ENCODE measurements around the gene TMEM158. TPM values are rescaled to one million over a fixed set of nuclear protein-coding genes. Genes with fewer than 3 reads are reported as not detected.
A peak's percentile ranks its signal among the peaks of the same experiment; 100 is the strongest.

TMEM158 gene
- total and polyA plus RNA-seq, 7 donors = 0.60 to 12.2 (median 2.8) TPM

DNA sequence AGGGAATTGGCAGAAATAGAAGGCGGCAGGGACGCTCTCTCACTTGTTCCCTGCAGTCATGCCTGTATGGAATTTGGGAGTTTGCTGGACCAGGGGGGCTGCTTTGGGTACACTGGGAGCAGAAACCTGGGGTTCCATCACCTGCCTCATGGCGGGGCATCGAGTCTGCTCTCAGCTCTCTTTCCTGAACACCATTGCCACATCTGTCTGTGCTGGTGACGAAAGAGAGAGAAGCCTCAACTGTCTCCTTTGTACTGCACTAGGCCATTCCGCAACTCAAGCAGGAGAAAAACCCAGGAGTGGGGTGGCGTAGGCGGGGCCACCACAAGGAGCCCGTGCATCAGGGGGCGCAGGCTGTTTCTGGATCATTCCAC is 14.0 kb downstream of the TMEM158 start:
- Histone ChIP-seq H3K27ac (peak overlapping the region; percentile 44 to 85 (median 80)), H3K4me1 (peaks cover 0 to 57% (median 42%) of the 10 kb centered on the region in 4 donors), H3K9me3 (no peaks in the 10 kb centered on the region), H3K27me3 (no peaks in the 10 kb centered on the region), H3K4me3 (no peak overlapping the region), H3K36me3 (no peaks in the 10 kb centered on the region)
- TF ChIP-seq POLR2A (IDR thresholded peaks at IDR 0.05) = no peak
- no peak for TF ChIP-seq POLR2AphosphoS5 (IDR thresholded peaks at IDR 0.05)
- TF ChIP-seq, protein P1, sequence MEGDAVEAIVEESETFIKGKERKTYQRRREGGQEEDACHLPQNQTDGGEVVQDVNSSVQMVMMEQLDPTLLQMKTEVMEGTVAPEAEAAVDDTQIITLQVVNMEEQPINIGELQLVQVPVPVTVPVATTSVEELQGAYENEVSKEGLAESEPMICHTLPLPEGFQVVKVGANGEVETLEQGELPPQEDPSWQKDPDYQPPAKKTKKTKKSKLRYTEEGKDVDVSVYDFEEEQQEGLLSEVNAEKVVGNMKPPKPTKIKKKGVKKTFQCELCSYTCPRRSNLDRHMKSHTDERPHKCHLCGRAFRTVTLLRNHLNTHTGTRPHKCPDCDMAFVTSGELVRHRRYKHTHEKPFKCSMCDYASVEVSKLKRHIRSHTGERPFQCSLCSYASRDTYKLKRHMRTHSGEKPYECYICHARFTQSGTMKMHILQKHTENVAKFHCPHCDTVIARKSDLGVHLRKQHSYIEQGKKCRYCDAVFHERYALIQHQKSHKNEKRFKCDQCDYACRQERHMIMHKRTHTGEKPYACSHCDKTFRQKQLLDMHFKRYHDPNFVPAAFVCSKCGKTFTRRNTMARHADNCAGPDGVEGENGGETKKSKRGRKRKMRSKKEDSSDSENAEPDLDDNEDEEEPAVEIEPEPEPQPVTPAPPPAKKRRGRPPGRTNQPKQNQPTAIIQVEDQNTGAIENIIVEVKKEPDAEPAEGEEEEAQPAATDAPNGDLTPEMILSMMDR (IDR thresholded peaks at IDR 0.05) = peak in 1 of 4 experiments; percentile 24
- no peak for TF ChIP-seq EP300 (IDR thresholded peaks at IDR 0.05)
- intact Hi-C loops (cut with DNase I) = loop anchor here (5.0 kb wide), 3 partner anchors 40 to 285 kb away; no protein-coding TSS in a partner anchor
- DNase-seq = no peak
- WGBS, 2 donors = 88% methylated on average over 10 of the region's 10 CpGs

DNA sequence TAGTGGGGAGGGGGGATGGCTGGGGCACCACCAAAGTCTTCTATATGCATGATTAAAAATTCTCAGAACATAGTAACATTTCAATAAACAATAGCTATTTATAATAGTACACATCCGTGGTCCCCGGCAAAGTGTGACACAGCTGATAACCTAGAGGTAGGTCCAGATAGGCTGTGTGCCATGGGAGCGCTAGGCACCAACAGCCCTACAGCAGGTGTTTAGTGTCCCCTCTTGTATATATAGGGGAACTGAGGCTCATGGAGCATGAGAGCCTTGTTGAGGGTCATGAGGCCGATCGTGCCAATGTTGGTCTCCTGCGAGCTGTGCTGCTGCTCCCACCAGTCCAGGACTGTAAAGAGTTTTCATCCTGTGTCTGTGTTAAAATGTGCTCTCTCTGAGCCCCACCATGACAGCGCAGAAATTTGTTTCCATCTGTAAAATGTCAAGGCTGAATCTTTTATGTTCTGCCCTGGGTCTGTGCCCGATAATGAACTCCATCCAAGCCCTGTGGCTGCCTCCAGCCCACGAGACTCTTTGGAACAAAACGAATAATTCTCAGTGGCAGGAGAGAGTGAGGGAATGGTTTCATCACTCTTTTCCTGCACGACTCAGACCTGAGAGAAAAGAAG is 14.5 kb downstream of the TMEM158 start:
- peaks cover 0 to 54% (median 42%) of the 10 kb centered on the region in 4 donors for H3K4me1 ChIP-seq
- H3K4me3 ChIP-seq = no peak overlapping the region
- H3K27me3 ChIP-seq = no peaks in the 10 kb centered on the region
- TF ChIP-seq POLR2A (IDR thresholded peaks at IDR 0.05) (no peak), EP300 (IDR thresholded peaks at IDR 0.05) (peak; percentile 61 to 90 (median 84)), POLR2AphosphoS5 (IDR thresholded peaks at IDR 0.05) (peak; percentile 88 to 93 (median 91))
- peak overlapping the region; percentile 44 to 85 (median 80) for H3K27ac ChIP-seq
- intact Hi-C loops (cut with DNase I) = loop anchor here (5.0 kb wide), 3 partner anchors 39 to 286 kb away; no protein-coding TSS in a partner anchor
- H3K36me3 ChIP-seq = no peaks in the 10 kb centered on the region
- no peaks in the 10 kb centered on the region for H3K9me3 ChIP-seq
- WGBS, 2 donors = 74 to 75% methylated on average over 11 of the region's 11 CpGs
- DNase-seq = peak; percentile 89

DNA sequence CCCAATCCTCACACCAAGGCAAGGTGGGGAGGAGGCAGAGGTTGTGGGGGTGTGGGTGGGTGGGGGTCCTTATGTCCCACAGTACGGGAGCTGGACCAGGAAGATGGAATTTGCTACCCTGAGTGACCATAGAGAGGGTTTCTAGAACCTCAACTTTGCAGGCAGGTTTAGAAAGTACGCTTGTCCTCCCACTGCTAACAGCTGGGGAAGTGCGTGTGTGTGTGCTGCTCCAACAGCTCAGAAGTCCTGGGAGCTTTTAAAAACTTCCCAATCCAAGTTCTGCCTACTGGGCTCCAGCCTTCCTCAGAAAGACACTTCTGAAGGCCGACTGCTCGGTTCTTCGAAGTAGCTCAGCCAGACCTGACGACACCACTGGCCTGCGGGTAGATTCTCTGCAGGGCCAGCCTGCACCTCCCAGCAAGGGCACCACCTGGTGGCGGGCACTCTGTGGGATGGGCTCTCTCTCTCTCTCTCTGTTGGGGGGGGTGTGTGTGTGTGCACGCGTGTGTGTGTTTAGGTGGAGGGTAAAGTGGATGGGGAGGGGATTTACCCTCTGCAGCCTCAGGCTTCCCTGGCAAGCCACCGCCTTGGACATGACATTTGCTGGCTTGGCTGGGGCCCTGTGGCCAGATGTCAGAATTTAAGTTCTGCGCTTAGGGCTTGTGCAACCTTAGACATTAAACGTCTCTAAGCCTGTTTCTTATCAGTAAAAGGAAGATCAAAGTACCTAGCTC is 15.6 kb downstream of the TMEM158 start:
- H3K9me3 ChIP-seq = no peaks in the 10 kb centered on the region
- 10 to 25% methylated on average over 14 of the region's 14 CpGs for whole genome bisulfite sequencing, 2 donors
- intact Hi-C loops (cut with DNase I) = loop anchor here (1.0 to 5.0 kb wide), 4 partner anchors 38 to 287 kb away; no protein-coding TSS in a partner anchor

DNA sequence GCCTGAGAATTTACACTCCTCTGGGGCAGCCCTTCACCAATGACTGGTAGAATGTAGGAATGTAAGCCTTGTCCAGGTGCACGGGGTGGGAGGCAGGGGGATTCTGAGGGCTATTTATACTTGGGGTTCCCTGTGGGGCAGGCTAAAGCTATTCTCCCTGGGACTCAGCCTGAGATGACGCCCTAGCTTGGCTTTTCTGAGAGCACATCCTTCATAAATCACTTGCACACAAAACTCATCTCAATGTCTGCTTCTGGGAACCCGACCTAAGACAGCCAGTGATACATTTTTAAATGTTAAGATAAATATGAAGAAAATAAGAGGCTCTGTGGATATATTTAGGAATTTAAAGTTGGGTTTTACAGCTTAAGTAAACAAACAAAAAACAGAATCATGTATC is 16.6 kb downstream of the TMEM158 start:
- H3K27me3 ChIP-seq = no peaks in the 10 kb centered on the region
- DNase-seq = no peak
- intact Hi-C loops (cut with DNase I) = no loop called here
- peaks cover 0 to 41% (median 31%) of the 10 kb centered on the region in 4 donors for H3K4me1 ChIP-seq
- TF ChIP-seq, protein P1 (IDR thresholded peaks at IDR 0.05) = no peak
- TF ChIP-seq POLR2AphosphoS5 (IDR thresholded peaks at IDR 0.05) = no peak
- TF ChIP-seq POLR2A (IDR thresholded peaks at IDR 0.05) = no peak
- no peak for TF ChIP-seq EP300 (IDR thresholded peaks at IDR 0.05)
- peak overlapping the region in 3 of 4 donors; percentile 77 to 85 (median 83) for H3K27ac ChIP-seq
- 74 to 89% methylated on average over 3 of the region's 3 CpGs for WGBS, 2 donors
- no peaks in the 10 kb centered on the region for H3K36me3 ChIP-seq
- H3K9me3 ChIP-seq = no peaks in the 10 kb centered on the region
- H3K4me3 ChIP-seq = no peak overlapping the region

More for the DNA sequence above, 15.6 kb downstream of the TMEM158 start:
- no peaks in the 10 kb centered on the region for H3K36me3 ChIP-seq
- H3K4me3 ChIP-seq = no peak overlapping the region
- peak; percentile 94 for DNase-seq
- H3K27me3 ChIP-seq = no peaks in the 10 kb centered on the region
- TF ChIP-seq, protein P1 (IDR thresholded peaks at IDR 0.05) = peak; percentile 76 to 98 (median 92)
- TF ChIP-seq POLR2AphosphoS5 (IDR thresholded peaks at IDR 0.05) (peak; percentile 24 to 59 (median 40)), POLR2A (IDR thresholded peaks at IDR 0.05) (no peak)
- H3K4me1 ChIP-seq = peaks cover 0 to 44% (median 34%) of the 10 kb centered on the region in 4 donors
- H3K27ac ChIP-seq = peak overlapping the region; percentile 2 to 85 (median 80)

DNA sequence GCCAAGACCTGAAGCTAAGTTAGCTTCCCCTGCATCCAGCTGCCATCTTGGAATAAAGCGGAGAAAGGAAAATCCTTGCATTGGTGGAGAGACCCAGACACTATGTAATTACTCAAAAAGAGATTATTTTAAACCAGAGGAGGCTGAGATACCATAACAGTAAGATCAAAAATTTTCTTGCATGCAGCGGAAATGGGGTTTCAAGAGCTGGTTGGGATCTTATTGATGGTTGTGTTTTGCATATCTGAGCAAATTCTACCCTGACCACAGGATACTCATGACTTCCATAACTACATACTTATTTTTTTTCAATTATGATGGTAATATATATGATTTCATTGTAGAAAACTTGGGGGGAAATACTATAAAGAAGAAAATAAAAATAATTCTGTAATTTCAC is 17.5 kb downstream of the TMEM158 start:
- TF ChIP-seq POLR2AphosphoS5 (IDR thresholded peaks at IDR 0.05) (no peak), EP300 (IDR thresholded peaks at IDR 0.05) (no peak), POLR2A (IDR thresholded peaks at IDR 0.05) (no peak)
- TF ChIP-seq, protein P1 (IDR thresholded peaks at IDR 0.05) = no peak
- Histone ChIP-seq H3K4me1 (peaks cover 0 to 50% (median 34%) of the 10 kb centered on the region in 4 donors), H3K27ac (no peak overlapping the region), H3K27me3 (no peaks in the 10 kb centered on the region), H3K4me3 (no peak overlapping the region), H3K36me3 (no peaks in the 10 kb centered on the region), H3K9me3 (no peaks in the 10 kb centered on the region)
- WGBS, 2 donors = 89 to 97% methylated on average over 2 of the region's 2 CpGs
- no peak for DNase-seq
- intact Hi-C loops (cut with DNase I) = no loop called here

All from sigmoid colon (tissue), 7 donors.